IMR-90 (cell line): ENCODE results near the gene TLDC2. TPM values are rescaled to one million over a fixed set of nuclear protein-coding genes. Genes with fewer than 3 reads are reported as not detected.

Source experiments
- ATAC-seq: fragments of 200-7000 bp; cut with Tn5 transposase; 2 replicates; pipeline ENCODE4 v1.9.1; 2020; ENCODE audit warnings: low read depth, mild to moderate bottlenecking, moderate library complexity
- BruUV-seq: library from RNA; stranded (reverse); fragments of 400-500 nt; replicated peaks from 2 replicates; lab custom pipeline; 2021; lab: Mats Ljungman, UMichigan
- CTCF ChIA-PET: fragments of 300-600 bp; formaldehyde crosslinking; extraction: SDS; loops from one replicate; lab custom pipeline; 2021; ENCODE audit warnings: antibody characterized with exemption; lab: Yijun Ruan, JAX
- POLR2A ChIA-PET: fragments of 300-600 bp; sonication (Branson Sonifier 250); formaldehyde crosslinking; loops from one replicate; lab custom pipeline; 2022; ENCODE audit warnings: antibody characterized with exemption; ENCODE audit not compliant: unreplicated experiment; lab: Charles Lee
- DNase-seq: peaks from one replicate; pipeline ENCODE4 v3.0.0; 2013
- H2AFZ ChIP-seq: replicated peaks from 2 replicates; pipeline ENCODE3; 2013; ENCODE audit warnings: low read length, mild to moderate bottlenecking; ENCODE audit not compliant: poor library complexity
- H2AK5ac ChIP-seq: 2 replicates; pipeline ENCODE4 v1.6.1; 2013; ENCODE audit warnings: low read depth, low read length, inconsistent platforms
- H2AK9ac ChIP-seq: replicated peaks from 2 replicates; pipeline ENCODE3; 2013; ENCODE audit warnings: mild to moderate bottlenecking, low read depth, low read length, moderate library complexity; ENCODE audit not compliant: poor library complexity
- H2BK120ac ChIP-seq: 2 replicates; pipeline ENCODE4 v1.6.1; 2013; ENCODE audit warnings: low read depth, low read length, inconsistent platforms
- H2BK15ac ChIP-seq: 3 replicates; pipeline ENCODE4 v1.6.1; 2013; ENCODE audit warnings: low read depth, low read length, inconsistent platforms
- H2BK20ac ChIP-seq: 2 replicates; pipeline ENCODE4 v1.6.1; 2013; ENCODE audit warnings: low read depth, mild to moderate bottlenecking, inconsistent platforms, low read length, moderate library complexity
- H2BK5ac ChIP-seq: 2 replicates; pipeline ENCODE4 v1.6.1; 2013; ENCODE audit warnings: mild to moderate bottlenecking, low read depth, low read length, inconsistent platforms; ENCODE audit not compliant: poor library complexity, severe bottlenecking
- H3K14ac ChIP-seq: replicated peaks from 2 replicates; pipeline ENCODE4 v1.6.1; 2013; ENCODE audit warnings: low read depth, low read length, inconsistent platforms
- H3K18ac ChIP-seq: 2 replicates; pipeline ENCODE4 v1.6.1; 2013; ENCODE audit warnings: low read depth, low read length, control low read depth
- H3K23ac ChIP-seq: 2 replicates; pipeline ENCODE4 v1.6.1; 2013; ENCODE audit warnings: low read depth, low read length, inconsistent platforms
- H3K27ac ChIP-seq: 2 replicates; pipeline ENCODE4 v1.5.1; 2013; ENCODE audit warnings: mild to moderate bottlenecking, control low read depth, low read length; ENCODE audit not compliant: insufficient read depth
- H3K27me3 ChIP-seq: 2 replicates; pipeline ENCODE4 v1.6.1; 2013; ENCODE audit warnings: low read length; ENCODE audit not compliant: control insufficient read depth, insufficient read depth
- H3K36me3 ChIP-seq: 2 replicates; pipeline ENCODE4 v1.6.1; 2013; ENCODE audit warnings: low read length, mixed read lengths; ENCODE audit not compliant: control insufficient read depth, insufficient read depth
- H3K4ac ChIP-seq: 2 replicates; pipeline ENCODE4 v1.6.1; 2013; ENCODE audit warnings: low read depth, low read length, inconsistent platforms
- H3K4me1 ChIP-seq: 2 replicates; pipeline ENCODE4 v1.6.1; 2013; ENCODE audit warnings: low read length, mixed read lengths; ENCODE audit not compliant: control insufficient read depth, insufficient read depth
- H3K4me2 ChIP-seq: 2 replicates; pipeline ENCODE4 v1.6.1; 2013; ENCODE audit warnings: low read depth, mild to moderate bottlenecking, control low read depth, low read length, moderate library complexity
- H3K4me3 ChIP-seq: 2 replicates; pipeline ENCODE4 v1.5.1; 2013; ENCODE audit warnings: low read depth, mild to moderate bottlenecking, control low read depth, low read length, moderate library complexity; ENCODE audit not compliant: insufficient read depth
- H3K56ac ChIP-seq: 2 replicates; pipeline ENCODE4 v1.6.1; 2013; ENCODE audit warnings: low read length, inconsistent platforms; ENCODE audit not compliant: insufficient read depth; ENCODE audit errors: extremely low read depth
- H3K79me1 ChIP-seq, 2 experiments: 2 replicates each; pipeline ENCODE4 v1.6.1; 2013; ENCODE audit warnings: low read length in 2 of 2, inconsistent platforms in 1 of 2, low read depth in 1 of 2
- H3K9ac ChIP-seq: 2 replicates; pipeline ENCODE4 v1.6.1; 2013; ENCODE audit warnings: low read depth, low read length, control low read depth
- H3K9me1 ChIP-seq: 2 replicates; pipeline ENCODE4 v1.6.1; 2013; ENCODE audit warnings: low read length, inconsistent platforms; ENCODE audit not compliant: insufficient read depth
- H3K9me3 ChIP-seq: 2 replicates; pipeline ENCODE4 v1.6.1; 2013; ENCODE audit warnings: low read length; ENCODE audit not compliant: control insufficient read depth, insufficient read depth
- H4K20me1 ChIP-seq: 2 replicates; pipeline ENCODE4 v1.6.1; 2013; ENCODE audit warnings: low read length, inconsistent platforms; ENCODE audit not compliant: insufficient read depth
- H4K5ac ChIP-seq: 2 replicates; pipeline ENCODE4 v1.6.1; 2013; ENCODE audit warnings: mild to moderate bottlenecking, low read depth, low read length, control low read depth
- H4K8ac ChIP-seq, 2 experiments: 2 replicates each; pipeline ENCODE4 v1.6.1; 2013; ENCODE audit warnings: low read depth in 2 of 2, low read length in 2 of 2, control low read depth in 1 of 2, inconsistent platforms in 1 of 2
- H4K91ac ChIP-seq: 2 replicates; pipeline ENCODE4 v1.6.1; 2013; ENCODE audit warnings: low read depth, low read length, inconsistent platforms; ENCODE audit not compliant: insufficient read depth
- BHLHE40 ChIP-seq: fragments of 150-350 bp; IDR thresholded peaks from 2 replicates; pipeline ENCODE4 v1.6.1; 2016; ENCODE audit warnings: mild to moderate bottlenecking, low read depth, low read length
- CEBPB ChIP-seq: IDR thresholded peaks from 2 replicates; pipeline ENCODE4 v1.6.1; 2012; ENCODE audit warnings: low read depth, low read length, improper control_type of control experiment
- FOS ChIP-seq: fragments of 150-350 bp; IDR thresholded peaks from 2 replicates; pipeline ENCODE4 v1.6.1; 2016; ENCODE audit warnings: low read depth, low read length
- MAFK ChIP-seq: IDR thresholded peaks from 2 replicates; pipeline ENCODE4 v1.6.1; 2012; ENCODE audit warnings: low read depth, low read length, improper control_type of control experiment
- MAZ ChIP-seq: IDR thresholded peaks from 2 replicates; pipeline ENCODE4 v1.6.1; 2012; ENCODE audit warnings: low read depth, mild to moderate bottlenecking, low read length, improper control_type of control experiment, moderate library complexity, borderline replicate concordance
- MXI1 ChIP-seq: IDR thresholded peaks from 2 replicates; pipeline ENCODE4 v1.6.1; 2012; ENCODE audit warnings: low read depth, mild to moderate bottlenecking, low read length, moderate library complexity, borderline replicate concordance
- RAD21 ChIP-seq: IDR thresholded peaks from 2 replicates; pipeline ENCODE4 v1.6.1; 2012; ENCODE audit warnings: low read length, improper control_type of control experiment
- RCOR1 ChIP-seq: IDR thresholded peaks from 2 replicates; pipeline ENCODE4 v1.6.1; 2012; ENCODE audit warnings: mild to moderate bottlenecking, low read length, improper control_type of control experiment; ENCODE audit not compliant: insufficient replicate concordance
- RFX5 ChIP-seq: IDR thresholded peaks from 2 replicates; pipeline ENCODE4 v1.8.0; 2012; ENCODE audit warnings: low read depth, mild to moderate bottlenecking, low read length, moderate library complexity
- SMC3 ChIP-seq: fragments of 150-350 bp; IDR thresholded peaks from 2 replicates; pipeline ENCODE4 v1.6.1; 2016; ENCODE audit warnings: low read depth, mild to moderate bottlenecking, antibody characterized with exemption, low read length, moderate library complexity
- WGBS, 2 experiments: methylation state at CpG; one replicate each; pipeline versions ENCODE4 v1.1.5 to v1.1.7; 2013; ENCODE audit warnings: missing lambda C conversion rate in 2 of 2; ENCODE audit not compliant: insufficient read length in 1 of 2; ENCODE audit errors: extremely low coverage in 2 of 2; 5-methylcytosine and 5-hydroxymethylcytosine counted together
- dilution Hi-C: fragments of 300-500 bp; cut with HindIII; formaldehyde crosslinking; loops from one replicate; pipeline ENCODE4 v1.14.3; 2018; ENCODE audit warnings: low sequenced_read_pairs; ENCODE audit not compliant: unreplicated experiment
- in situ Hi-C: fragments of 300-500 bp; cut with MboI; formaldehyde crosslinking; loops from 3 replicates; pipeline ENCODE4 v1.14.3; 2019; ENCODE audit warnings: low sequenced_read_pairs, inconsistent platforms, mixed read lengths
- intact Hi-C: fragments of 100-400 bp; cut with micrococcal nuclease; formaldehyde crosslinking; loops from 2 replicates; pipeline ENCODE4 v1.10.0; 2022
- polyA plus RNA-seq, 3 experiments: library from polyadenylated mRNA; depleted of rRNA; stranded (reverse); fragments of >200 nt; gene quantifications; 2 replicates each; pipeline ENCODE4 v1.2.3, GENCODE V29; 2012; ENCODE audit warnings: low replicate concordance in 1 of 3
- total RNA-seq: library from RNA; depleted of rRNA; stranded (reverse); fragments of >200 nt; gene quantifications from 2 replicates; pipeline ENCODE4 v1.2.3, GENCODE V29; 2012
- TF ChIP-seq, protein P1 (sequence below): fragments of 150-350 bp; IDR thresholded peaks from 2 replicates; pipeline ENCODE4 v1.6.1; 2017; ENCODE audit warnings: mild to moderate bottlenecking, antibody characterized with exemption, low read length, low read depth

TLDC2 gene
- total and polyA plus RNA-seq, 2 of the 4 experiments (the other 2 are of a cell fraction): 0.18 to 0.19 TPM

- Histone ChIP-seq H4K8ac (no peak overlapping the region), H3K4me3 (no peak overlapping the region), H3K9ac (no peak overlapping the region), H3K23ac (no peak overlapping the region), H3K4me1 (peaks cover 34% of the 10 kb centered on the region), H2BK20ac (no peak overlapping the region), H2BK5ac (no peak overlapping the region), H3K18ac (no peak overlapping the region), H3K4me2 (no peak overlapping the region), H3K56ac (no peak overlapping the region), H2AK9ac (peak overlapping the region; percentile 50), H2BK120ac (no peak overlapping the region), H4K5ac (no peak overlapping the region), H3K9me3 (no peaks in the 10 kb centered on the region), H2BK15ac (no peak overlapping the region), H3K4ac (no peak overlapping the region), H3K27me3 (no peaks in the 10 kb centered on the region), H3K36me3 (peaks cover 29% of the 10 kb centered on the region), H3K9me1 (peaks cover 31% of the 10 kb centered on the region), H3K79me1 (peaks cover 34 to 89% of the 10 kb centered on the region in 2 experiments), H2AK5ac (0 out of 2 replicates have a peak overlapping the region, but pooled peaks have one; percentile 3), H3K27ac (no peak overlapping the region), H2AFZ (peak overlapping the region; percentile 60), H4K20me1 (peaks cover 29% of the 10 kb centered on the region; the same call in 1 of the 2 replicates), H4K91ac (no peak overlapping the region), H3K14ac (no peak overlapping the region)
- 82% methylated on average over 4 of the region's 11 CpGs; no CpG with 5 or more reads in 1 of the 2 experiments for WGBS, 2 experiments
- intact Hi-C loops (no loop called here), in situ Hi-C loops (no loop called here), dilution Hi-C loops (no loop called here)
- no TSS peak for BruUV-seq
- CTCF ChIA-PET: no interaction called here
- ATAC-seq: no peak
- POLR2A ChIA-PET: no interaction called here
- TF ChIP-seq RAD21 (no peak), FOS (no peak), MAFK (no peak), MAZ (no peak), RCOR1 (no peak), RFX5 (no peak), BHLHE40 (no peak), SMC3 (no peak), CEBPB (no peak), MXI1 (no peak)
- TF ChIP-seq, protein P1, sequence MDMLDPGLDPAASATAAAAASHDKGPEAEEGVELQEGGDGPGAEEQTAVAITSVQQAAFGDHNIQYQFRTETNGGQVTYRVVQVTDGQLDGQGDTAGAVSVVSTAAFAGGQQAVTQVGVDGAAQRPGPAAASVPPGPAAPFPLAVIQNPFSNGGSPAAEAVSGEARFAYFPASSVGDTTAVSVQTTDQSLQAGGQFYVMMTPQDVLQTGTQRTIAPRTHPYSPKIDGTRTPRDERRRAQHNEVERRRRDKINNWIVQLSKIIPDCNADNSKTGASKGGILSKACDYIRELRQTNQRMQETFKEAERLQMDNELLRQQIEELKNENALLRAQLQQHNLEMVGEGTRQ: no peak
- DNase-seq: no peak
Measured at GRCh38 chr20:36827541-36828279, 48.2 kb upstream of the TLDC2 start.
